Stimulated activated CD8-positive, alpha-beta memory T cell treated with anti-CD3 and anti-CD28 coated beads, Interleukin-2, amount 100 ng/mL, for 1 hour (primary cell): Measurements from ENCODE around the gene CTRB1.
"Not testable (repeated sequence)": the region's sequence is repeated elsewhere in the genome, so short reads cannot be mapped to it uniquely, and the experiment has no call there.

ENCODE experiments used
- DNase-seq, 2 donors: peaks; one replicate each; pipeline ENCODE4 v3.0.0-alpha.2; 2020; ENCODE audit warnings: low read depth in 2 of 2

The CTRB1 gene

GRCh38 chr16:75204410-75204758 is 14.4 kb upstream of the CTRB1 start:
- DNase-seq: no peak

GRCh38 chr16:75204905-75205304 is 13.9 kb upstream of the CTRB1 start:
- DNase-seq: not testable (repeated sequence)

- not testable (repeated sequence) for DNase-seq
These were observed 13.3 kb upstream of the CTRB1 start for GRCh38 chr16:75205438-75205837.

- not testable (repeated sequence) for DNase-seq
These were observed 12.6 kb upstream of the CTRB1 start for GRCh38 chr16:75205961-75206748.

- no peak for DNase-seq
These were observed 11.9 kb upstream of the CTRB1 start, which contains the start of gene CTRB2 for GRCh38 chr16:75206749-75207451. CTRB2 (minus strand) TSS chr16:75207161; CDS start chr16:75207141, 20 bp downstream.

- no peak for DNase-seq
These were observed 11.0 kb upstream of the CTRB1 start for GRCh38 chr16:75207831-75208230.

- no peak for DNase-seq
These were observed 10.5 kb upstream of the CTRB1 start for GRCh38 chr16:75208242-75208825.

GRCh38 chr16:75208861-75209505 is 9.8 kb upstream of the CTRB1 start:
- no peak for DNase-seq

GRCh38 chr16:75209514-75209913 is 9.3 kb upstream of the CTRB1 start:
- not testable (repeated sequence) for DNase-seq

- no peak for DNase-seq
These were observed 8.8 kb upstream of the CTRB1 start for GRCh38 chr16:75209944-75210343.

GRCh38 chr16:75211286-75211685 is 7.5 kb upstream of the CTRB1 start:
- not testable (repeated sequence) for DNase-seq

- DNase-seq: no peak
These were observed 2.7 kb upstream of the CTRB1 start for GRCh38 chr16:75216127-75216526.

GRCh38 chr16:75216576-75216975 is 2.2 kb upstream of the CTRB1 start:
- DNase-seq: no peak

GRCh38 chr16:75217389-75217851 is 1.4 kb upstream of the CTRB1 start:
- no peak for DNase-seq

GRCh38 chr16:75219088-75219487 is 300 bp downstream of the CTRB1 start:
- DNase-seq: no peak

GRCh38 chr16:75219838-75220237 is 1.1 kb downstream of the CTRB1 start:
- DNase-seq: no peak

- no peak for DNase-seq
These were observed 3.5 kb downstream of the CTRB1 start for GRCh38 chr16:75222271-75222783.

GRCh38 chr16:75223129-75223528 is 4.3 kb downstream of the CTRB1 start:
- not testable (repeated sequence) for DNase-seq

GRCh38 chr16:75224306-75225082 is 5.7 kb downstream of the CTRB1 start:
- no peak for DNase-seq

GRCh38 chr16:75225092-75225491 is 6.3 kb downstream of the CTRB1 start:
- no peak for DNase-seq
